ENCODE measurements around the gene RGS7.
"Not testable (repeated sequence)": the region's sequence is repeated elsewhere in the genome, so short reads cannot be mapped to it uniquely, and the experiment has no call there.

RGS7 gene

DNA sequence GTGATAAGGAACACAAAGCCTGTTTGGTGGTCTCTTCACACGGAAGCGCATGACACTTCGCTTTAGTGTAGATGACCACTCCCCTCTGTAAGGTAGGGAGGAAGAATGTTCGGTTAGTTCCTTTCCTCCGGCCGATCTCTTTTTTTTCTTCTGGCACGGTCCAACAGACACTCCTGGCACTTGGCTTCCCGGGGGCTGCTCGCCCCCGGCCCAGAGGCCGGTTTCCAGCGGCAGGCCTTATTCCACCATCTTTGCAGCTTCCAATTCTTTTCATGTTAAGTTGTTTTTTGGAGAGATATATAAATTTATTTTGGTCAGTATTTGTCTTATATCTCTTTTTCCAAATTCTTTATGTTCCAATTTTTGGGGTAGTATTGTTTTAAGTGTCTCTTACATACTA is 593.2 kb downstream of the RGS7 start:
- Histone ChIP-seq H3K4me1 (ENCODE audit: insufficient read depth, low read length) (peaks cover 3% of the 10 kb centered on the region; the same call in 1 of the 2 replicates), H3K27me3 (ENCODE audit: insufficient read depth, low read length) (no peaks in the 10 kb centered on the region), H3K4me3 (ENCODE audit: low read length) (no peak overlapping the region), H3K9ac (ENCODE audit: low read depth, low read length) (no peak overlapping the region), H3K36me3 (ENCODE audit: insufficient read depth, low read depth, low read length) (no peaks in the 10 kb centered on the region), H3K9me3 (ENCODE audit: insufficient read depth, low read depth, low read length) (no peaks in the 10 kb centered on the region), H3K27ac (ENCODE audit: low read length) (no peak overlapping the region)

DNA sequence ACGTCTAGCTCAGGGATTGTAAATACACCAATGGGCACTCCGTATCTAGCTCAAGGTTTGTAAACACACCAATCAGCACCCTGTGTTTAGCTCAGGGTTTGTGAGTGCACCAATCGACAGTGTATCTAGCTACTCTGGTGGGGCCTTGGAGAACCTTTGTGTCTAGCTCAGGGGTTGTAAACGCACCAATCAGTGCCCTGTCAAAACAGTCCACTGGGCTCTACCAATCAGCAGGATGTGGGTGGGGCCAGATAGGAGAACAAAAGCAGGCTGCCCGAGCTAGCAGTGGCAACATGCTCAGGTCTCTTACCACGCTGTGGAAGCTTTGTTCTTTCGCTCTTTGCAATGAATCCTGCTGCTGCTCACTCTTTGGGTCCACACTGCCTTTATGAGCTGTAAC is 593.9 kb downstream of the RGS7 start:
- not testable (repeated sequence) for H3K27me3 ChIP-seq (ENCODE audit: insufficient read depth, low read length); H3K9me3 ChIP-seq (ENCODE audit: insufficient read depth, low read depth, low read length); H3K4me1 ChIP-seq (ENCODE audit: insufficient read depth, low read length); H3K36me3 ChIP-seq (ENCODE audit: insufficient read depth, low read depth, low read length); H3K27ac ChIP-seq (ENCODE audit: low read length); H3K4me3 ChIP-seq (ENCODE audit: low read length); H3K9ac ChIP-seq (ENCODE audit: low read depth, low read length)

DNA sequence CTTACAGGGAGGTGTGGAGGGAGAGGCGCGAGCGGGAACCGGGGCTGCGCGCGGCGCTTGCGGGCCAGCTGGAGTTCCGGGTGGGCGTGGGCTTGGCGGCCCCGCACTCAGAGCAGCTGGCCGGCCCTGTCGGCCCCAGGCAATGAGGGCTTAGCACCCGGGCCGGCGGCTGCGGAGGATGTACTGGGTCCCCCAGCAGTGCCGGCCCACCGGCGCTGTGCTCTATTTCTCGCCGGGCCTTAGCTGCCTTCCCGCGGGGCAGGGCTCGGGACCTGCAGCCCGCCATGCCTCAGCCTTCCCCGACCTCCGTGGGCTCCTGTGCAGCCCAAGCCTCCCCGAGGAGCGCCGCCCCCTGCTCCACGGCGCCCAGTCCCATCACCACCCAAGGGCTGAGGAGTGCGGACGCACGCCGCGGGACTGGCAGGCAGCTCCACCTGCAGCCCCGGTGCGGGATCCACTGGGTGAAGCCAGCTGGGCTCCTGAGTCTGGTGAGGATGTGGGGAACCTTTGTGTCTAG is 594.5 kb downstream of the RGS7 start:
- H3K27ac ChIP-seq (ENCODE audit: low read length); H3K9me3 ChIP-seq (ENCODE audit: insufficient read depth, low read depth, low read length); H3K27me3 ChIP-seq (ENCODE audit: insufficient read depth, low read length); H3K4me3 ChIP-seq (ENCODE audit: low read length); H3K4me1 ChIP-seq (ENCODE audit: insufficient read depth, low read length); H3K36me3 ChIP-seq (ENCODE audit: insufficient read depth, low read depth, low read length); H3K9ac ChIP-seq (ENCODE audit: low read depth, low read length): not testable (repeated sequence)

DNA sequence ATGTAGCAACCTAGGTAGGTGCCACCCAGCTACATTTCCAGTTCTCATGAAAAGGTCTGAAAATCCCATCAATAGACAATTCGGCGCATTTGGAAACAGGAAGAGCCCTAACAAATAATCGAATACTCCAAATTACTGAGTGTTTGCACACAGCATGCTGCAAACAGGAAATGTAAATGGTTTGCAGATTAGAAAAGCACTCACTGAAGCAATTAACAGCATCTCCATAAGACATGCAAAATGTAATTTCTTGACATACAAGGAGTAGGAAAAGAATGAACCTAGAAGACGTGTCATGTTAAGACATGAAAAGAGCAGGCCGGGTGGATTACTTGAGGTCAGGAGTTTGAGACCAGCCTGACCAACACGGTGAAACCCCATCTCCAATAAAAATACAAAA is 598.2 kb downstream of the RGS7 start:
- H3K27me3 ChIP-seq (ENCODE audit: insufficient read depth, low read length); H3K27ac ChIP-seq (ENCODE audit: low read length); H3K4me3 ChIP-seq (ENCODE audit: low read length); H3K9me3 ChIP-seq (ENCODE audit: insufficient read depth, low read depth, low read length); H3K9ac ChIP-seq (ENCODE audit: low read depth, low read length); H3K36me3 ChIP-seq (ENCODE audit: insufficient read depth, low read depth, low read length): not testable (repeated sequence)
- H3K4me1 ChIP-seq (ENCODE audit: insufficient read depth, low read length): peaks cover 12% of the 10 kb centered on the region; the same call in 1 of the 2 replicates

DNA sequence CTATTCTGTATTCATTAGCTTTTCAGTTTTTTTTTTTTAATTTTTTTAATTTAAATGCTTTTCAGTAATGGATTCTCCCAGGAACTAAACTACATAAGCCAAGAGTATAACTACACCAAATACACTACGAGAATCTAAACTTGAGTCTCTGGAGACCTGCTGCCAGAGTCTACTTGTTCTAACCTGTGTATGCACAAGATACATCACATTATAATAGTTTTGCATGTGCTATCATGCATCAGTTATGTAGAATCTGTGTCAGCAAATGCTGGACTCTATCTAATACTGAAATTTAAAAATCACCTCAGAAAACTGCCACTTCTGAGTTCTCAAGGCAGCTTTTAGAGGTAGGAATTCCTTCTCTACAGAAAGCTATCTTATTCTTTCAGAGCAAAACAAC is 598.7 kb downstream of the RGS7 start:
- H3K9me3 ChIP-seq (ENCODE audit: insufficient read depth, low read depth, low read length): no peaks in the 10 kb centered on the region
- H3K27me3 ChIP-seq (ENCODE audit: insufficient read depth, low read length): no peaks in the 10 kb centered on the region
- H3K4me1 ChIP-seq (ENCODE audit: insufficient read depth, low read length): peaks cover 12% of the 10 kb centered on the region; the same call in 1 of the 2 replicates
- no peak overlapping the region for H3K27ac ChIP-seq (ENCODE audit: low read length)
- H3K9ac ChIP-seq (ENCODE audit: low read depth, low read length): no peak overlapping the region
- H3K36me3 ChIP-seq (ENCODE audit: insufficient read depth, low read depth, low read length): no peaks in the 10 kb centered on the region
- H3K4me3 ChIP-seq (ENCODE audit: low read length): no peak overlapping the region

DNA sequence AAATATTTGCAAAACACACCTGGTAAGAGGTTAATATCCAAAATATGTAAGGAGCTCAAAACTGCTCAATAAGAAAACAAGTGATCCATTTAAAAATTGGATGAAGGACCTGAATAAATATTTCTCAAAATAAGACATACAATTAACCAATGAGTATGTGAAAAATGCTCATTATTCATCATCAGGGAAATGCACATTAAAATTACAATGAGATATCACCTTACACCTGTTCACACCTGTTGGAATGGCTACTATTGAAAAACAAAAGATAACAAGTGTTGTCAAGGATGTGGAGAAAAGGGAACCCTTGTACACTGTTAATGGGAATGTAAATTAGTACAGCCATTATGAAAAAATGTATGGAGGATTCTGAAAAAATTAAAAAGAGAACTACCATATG is 609.1 kb downstream of the RGS7 start:
- Histone ChIP-seq H3K27me3 (ENCODE audit: insufficient read depth, low read length) (no peaks in the 10 kb centered on the region), H3K36me3 (ENCODE audit: insufficient read depth, low read depth, low read length) (no peaks in the 10 kb centered on the region), H3K27ac (ENCODE audit: low read length) (no peak overlapping the region), H3K4me1 (ENCODE audit: insufficient read depth, low read length) (peaks cover 4% of the 10 kb centered on the region; the same call in 1 of the 2 replicates), H3K9ac (ENCODE audit: low read depth, low read length) (no peak overlapping the region), H3K4me3 (ENCODE audit: low read length) (no peak overlapping the region), H3K9me3 (ENCODE audit: insufficient read depth, low read depth, low read length) (no peaks in the 10 kb centered on the region)

DNA sequence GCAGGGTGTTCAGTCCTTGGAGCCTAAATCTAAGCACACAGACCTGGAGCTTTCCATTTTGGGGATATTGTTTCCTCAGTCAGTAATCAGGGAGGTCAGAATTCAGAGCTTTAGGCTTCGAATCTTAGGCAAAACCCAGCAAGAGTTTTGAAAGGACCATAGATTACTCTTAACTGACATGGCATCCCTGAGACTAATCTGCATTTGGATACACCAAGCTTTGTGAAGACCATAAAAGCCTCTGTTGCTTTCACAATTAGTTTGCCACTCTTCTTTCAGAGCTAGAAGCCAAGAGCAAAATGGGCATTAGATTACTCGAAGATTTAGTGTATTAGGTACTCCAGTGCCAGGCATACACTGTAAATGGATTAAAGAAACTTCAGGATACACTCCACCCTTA is 613.3 kb downstream of the RGS7 start:
- no peaks in the 10 kb centered on the region for H3K36me3 ChIP-seq (ENCODE audit: insufficient read depth, low read depth, low read length)
- H3K9ac ChIP-seq (ENCODE audit: low read depth, low read length): no peak overlapping the region
- H3K27me3 ChIP-seq (ENCODE audit: insufficient read depth, low read length): no peaks in the 10 kb centered on the region
- H3K27ac ChIP-seq (ENCODE audit: low read length): no peak overlapping the region
- no peaks in the 10 kb centered on the region for H3K9me3 ChIP-seq (ENCODE audit: insufficient read depth, low read depth, low read length)
- peaks cover 4% of the 10 kb centered on the region; the same call in 1 of the 2 replicates for H3K4me1 ChIP-seq (ENCODE audit: insufficient read depth, low read length)
- H3K4me3 ChIP-seq (ENCODE audit: low read length): no peak overlapping the region

DNA sequence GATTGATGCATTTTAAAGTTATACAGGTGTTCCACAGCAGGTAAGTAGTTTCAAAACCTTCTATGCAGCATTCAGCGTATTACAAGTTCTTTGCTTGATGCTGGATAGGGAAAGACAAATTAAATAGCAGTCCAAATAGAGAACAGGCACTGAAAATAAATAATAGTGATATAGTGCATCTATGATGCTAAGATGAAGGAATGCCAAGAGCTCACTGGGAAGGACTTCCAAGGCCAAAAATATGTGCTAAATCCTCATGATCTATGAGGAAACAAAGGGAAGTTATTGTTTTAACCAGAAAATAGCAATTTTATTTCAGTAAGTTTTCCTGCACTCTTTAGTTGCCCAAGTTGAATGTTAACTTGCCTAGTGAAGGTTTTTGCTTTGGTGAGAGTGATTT is 617.3 kb downstream of the RGS7 start:
- Histone ChIP-seq H3K9me3 (ENCODE audit: insufficient read depth, low read depth, low read length) (no peaks in the 10 kb centered on the region), H3K36me3 (ENCODE audit: insufficient read depth, low read depth, low read length) (no peaks in the 10 kb centered on the region)

DNA sequence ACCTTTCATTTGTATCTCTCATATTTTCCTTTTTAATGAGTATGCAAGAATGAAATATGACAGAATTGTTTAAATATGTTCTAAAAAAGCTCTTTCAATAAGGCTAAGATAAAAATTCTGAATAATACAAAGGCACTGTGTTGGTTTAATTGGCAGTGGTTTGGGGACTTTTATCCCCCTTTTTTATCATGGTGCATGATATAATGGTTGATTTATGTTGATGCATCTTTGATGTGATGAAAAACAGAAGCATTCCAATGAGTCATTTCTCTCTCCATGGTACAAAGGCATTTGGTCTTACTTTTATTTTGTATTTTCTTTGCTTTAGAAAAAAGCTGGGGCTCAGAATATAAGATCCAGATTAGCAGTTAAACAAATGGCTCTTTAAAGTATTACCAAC is 617.9 kb downstream of the RGS7 start:
- Histone ChIP-seq H3K27me3 (ENCODE audit: insufficient read depth, low read length) (no peaks in the 10 kb centered on the region), H3K4me3 (ENCODE audit: low read length) (no peak overlapping the region), H3K27ac (ENCODE audit: low read length) (no peak overlapping the region), H3K9me3 (ENCODE audit: insufficient read depth, low read depth, low read length) (no peaks in the 10 kb centered on the region), H3K9ac (ENCODE audit: low read depth, low read length) (no peak overlapping the region), H3K36me3 (ENCODE audit: insufficient read depth, low read depth, low read length) (no peaks in the 10 kb centered on the region), H3K4me1 (ENCODE audit: insufficient read depth, low read length) (peaks cover 4% of the 10 kb centered on the region; the same call in 1 of the 2 replicates)

More for the DNA sequence above, 617.3 kb downstream of the RGS7 start:
- Histone ChIP-seq H3K9ac (ENCODE audit: low read depth, low read length) (no peak overlapping the region), H3K27me3 (ENCODE audit: insufficient read depth, low read length) (no peaks in the 10 kb centered on the region), H3K4me1 (ENCODE audit: insufficient read depth, low read length) (peaks cover 4% of the 10 kb centered on the region; the same call in 1 of the 2 replicates), H3K27ac (ENCODE audit: low read length) (no peak overlapping the region), H3K4me3 (ENCODE audit: low read length) (no peak overlapping the region)

DNA sequence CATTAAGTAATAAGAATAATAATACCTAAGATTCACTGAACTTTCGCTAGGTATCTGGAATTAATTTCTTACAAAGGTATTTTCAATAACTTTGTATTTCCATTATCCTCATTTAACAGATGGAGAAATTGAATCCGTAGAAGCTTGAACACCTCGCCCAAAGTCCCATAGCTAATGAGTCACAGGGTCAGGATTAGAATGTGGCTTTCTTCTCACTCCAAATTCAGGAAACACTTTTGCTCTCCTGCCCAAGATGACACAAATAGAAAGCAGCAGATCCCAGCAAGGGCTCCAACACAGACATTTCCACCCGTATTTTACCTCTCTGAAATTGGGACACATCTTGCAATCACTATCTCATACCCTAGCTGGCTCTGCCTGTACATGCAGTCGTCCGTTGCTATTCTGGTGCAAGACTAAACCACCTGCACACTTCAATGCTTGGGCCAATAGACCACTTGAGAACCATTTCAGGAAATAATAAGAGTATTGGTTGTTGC is 619.2 kb downstream of the RGS7 start:
- no peaks in the 10 kb centered on the region for H3K36me3 ChIP-seq (ENCODE audit: insufficient read depth, low read depth, low read length)
- no peak overlapping the region for H3K9ac ChIP-seq (ENCODE audit: low read depth, low read length)
- H3K27me3 ChIP-seq (ENCODE audit: insufficient read depth, low read length): no peaks in the 10 kb centered on the region
- no peak overlapping the region for H3K4me3 ChIP-seq (ENCODE audit: low read length)
- no peaks in the 10 kb centered on the region for H3K9me3 ChIP-seq (ENCODE audit: insufficient read depth, low read depth, low read length)
- no peak overlapping the region for H3K27ac ChIP-seq (ENCODE audit: low read length)
- no peaks in the 10 kb centered on the region for H3K4me1 ChIP-seq (ENCODE audit: insufficient read depth, low read length)

DNA sequence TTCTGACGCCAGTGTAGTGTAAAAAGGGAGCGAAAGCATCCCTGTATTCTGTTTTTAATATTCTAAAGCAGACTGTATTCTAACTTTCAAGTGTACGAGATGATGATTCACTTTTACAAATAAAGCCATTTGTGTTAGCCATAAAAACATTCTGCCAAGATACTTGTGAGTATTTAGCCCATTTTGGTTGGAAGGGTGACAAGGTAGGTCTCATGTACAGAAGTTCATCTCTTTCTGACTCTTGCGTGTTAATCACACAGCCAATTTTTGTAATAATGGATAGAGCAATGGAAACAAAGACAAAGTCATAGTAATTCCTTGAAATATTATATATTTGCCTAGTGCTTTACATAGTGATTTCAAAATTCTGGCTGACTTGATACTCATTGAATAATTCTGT is 619.7 kb downstream of the RGS7 start:
- no peaks in the 10 kb centered on the region for H3K27me3 ChIP-seq (ENCODE audit: insufficient read depth, low read length)
- no peaks in the 10 kb centered on the region for H3K9me3 ChIP-seq (ENCODE audit: insufficient read depth, low read depth, low read length)
- H3K4me1 ChIP-seq (ENCODE audit: insufficient read depth, low read length): no peaks in the 10 kb centered on the region
- H3K4me3 ChIP-seq (ENCODE audit: low read length): no peak overlapping the region
- H3K36me3 ChIP-seq (ENCODE audit: insufficient read depth, low read depth, low read length): no peaks in the 10 kb centered on the region
- no peak overlapping the region for H3K27ac ChIP-seq (ENCODE audit: low read length)
- no peak overlapping the region for H3K9ac ChIP-seq (ENCODE audit: low read depth, low read length)

DNA sequence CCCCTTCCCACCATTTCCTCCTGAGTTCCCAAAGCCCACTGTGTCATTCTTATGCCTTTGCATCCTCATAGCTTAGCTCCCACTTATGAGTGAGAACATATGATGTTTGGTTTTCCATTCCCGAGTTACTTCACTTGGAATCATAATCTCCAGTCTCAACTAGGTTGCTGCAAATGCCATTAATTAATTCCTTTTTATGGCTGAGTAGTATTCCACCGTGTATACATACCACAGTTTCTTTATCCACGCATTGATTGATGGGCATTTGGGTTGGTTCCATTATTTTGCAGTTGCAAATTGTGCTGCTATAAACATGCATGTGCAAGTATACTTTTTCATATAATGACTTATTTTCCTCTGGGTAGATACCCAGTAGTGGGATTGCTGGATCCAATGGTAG is 622.3 kb downstream of the RGS7 start:
- not testable (repeated sequence) for H3K9ac ChIP-seq (ENCODE audit: low read depth, low read length); H3K36me3 ChIP-seq (ENCODE audit: insufficient read depth, low read depth, low read length); H3K9me3 ChIP-seq (ENCODE audit: insufficient read depth, low read depth, low read length); H3K4me3 ChIP-seq (ENCODE audit: low read length); H3K4me1 ChIP-seq (ENCODE audit: insufficient read depth, low read length); H3K27ac ChIP-seq (ENCODE audit: low read length); H3K27me3 ChIP-seq (ENCODE audit: insufficient read depth, low read length)
